CD4-positive, CD25-positive, alpha-beta regulatory T cell (primary cell): ENCODE measurements around the gene LRFN3. TPM values are rescaled to one million over a fixed set of nuclear protein-coding genes. Genes with fewer than 3 reads are reported as not detected.
"Not testable (repeated sequence)": the region's sequence is repeated elsewhere in the genome, so short reads cannot be mapped to it uniquely, and the experiment has no call there.

ENCODE experiments used
- ATAC-seq, 2 donors: fragments of 150-1000 bp; cut with Tn5 transposase; one replicate each; pipeline ENCODE4 v1.10.0; 2021; ENCODE audit warnings: low read depth in 2 of 2, moderate number of reproducible peaks in 2 of 2, moderate library complexity in 1 of 2
- DNase-seq, 3 donors: peaks; one replicate each; pipeline versions ENCODE4 v3.0.0 to v3.0.0-alpha.2; 2012 to 2022; ENCODE audit warnings: mixed read lengths in 1 of 3
- H3K27ac ChIP-seq: one replicate; pipeline ENCODE4 v1.7.0; 2013; ENCODE audit warnings: mild to moderate bottlenecking, low read length; ENCODE audit not compliant: insufficient read depth, poor library complexity, severe bottlenecking
- H3K27me3 ChIP-seq: one replicate; pipeline ENCODE4 v1.7.0; 2013; ENCODE audit warnings: low read length; ENCODE audit not compliant: control insufficient read depth, insufficient read depth
- H3K36me3 ChIP-seq: one replicate; pipeline ENCODE4 v1.7.0; 2013; ENCODE audit warnings: mild to moderate bottlenecking, low read length, moderate library complexity; ENCODE audit not compliant: control insufficient read depth, insufficient read depth
- H3K4me1 ChIP-seq: 2 replicates; pipeline ENCODE4 v1.7.0; 2013; ENCODE audit warnings: mild to moderate bottlenecking, low read length; ENCODE audit not compliant: insufficient read depth, control insufficient read depth, poor library complexity, severe bottlenecking
- H3K4me3 ChIP-seq: one replicate; pipeline ENCODE4 v1.7.0; 2013; ENCODE audit warnings: low read depth, mild to moderate bottlenecking, low read length, moderate library complexity
- H3K9me3 ChIP-seq, 2 experiments: 1 replicate in 1 of 2; 2 replicates in 1 of 2; pipeline ENCODE4 v1.7.0; 2013; ENCODE audit warnings: low read length in 2 of 2, mild to moderate bottlenecking in 1 of 2, moderate library complexity in 1 of 2; ENCODE audit not compliant: control insufficient read depth in 2 of 2
- H3K27ac Mint-ChIP-seq, 3 donors: one replicate each; pipeline ENCODE4 v1.8.0; 2020 to 2022; ENCODE audit warnings: mild to moderate bottlenecking in 3 of 3, mixed read lengths in 3 of 3, moderate library complexity in 2 of 3
- H3K27me3 Mint-ChIP-seq: one replicate; pipeline ENCODE4 v1.8.0; 2022; ENCODE audit warnings: mild to moderate bottlenecking, mixed read lengths
- H3K36me3 Mint-ChIP-seq: one replicate; pipeline ENCODE4 v1.8.0; 2020; ENCODE audit warnings: mixed read lengths
- H3K4me1 Mint-ChIP-seq, 4 donors: one replicate each; pipeline ENCODE4 v1.8.0; 2020 to 2022; ENCODE audit warnings: mixed read lengths in 4 of 4, mild to moderate bottlenecking in 1 of 4
- H3K4me3 Mint-ChIP-seq, 4 donors: one replicate each; pipeline ENCODE4 v1.8.0; 2020 to 2022; ENCODE audit warnings: mild to moderate bottlenecking in 4 of 4, mixed read lengths in 4 of 4, moderate library complexity in 3 of 4
- H3K9me3 Mint-ChIP-seq, 7 donors: one replicate each; pipeline ENCODE4 v1.8.0; 2020 to 2022; ENCODE audit warnings: mixed read lengths in 7 of 7, mild to moderate bottlenecking in 3 of 7, moderate library complexity in 2 of 7
- polyA plus RNA-seq, 4 donors: library from polyadenylated mRNA; unstranded; fragments of 300-500 nt; fragmentation: Illumina TruSeq; gene quantifications; one replicate each; pipeline ENCODE4 v1.2.3, GENCODE V29; 2021
- total RNA-seq: library from RNA; stranded (reverse); gene quantifications from one replicate; pipeline ENCODE4 v1.2.3, GENCODE V29; 2022

Gene LRFN3
- total and polyA plus RNA-seq, 5 donors from 2014 or later, result 0.63 to 7.7 (median 0.94) TPM

- Histone ChIP-seq H3K4me3 (no peak within 1 kb of the TSS), H3K9me3 (no peaks in the 10 kb centered on the region), H3K27ac (no peak within 1 kb of the TSS), H3K27me3 (no peaks in the 10 kb centered on the region), H3K36me3 (no peaks in the 10 kb centered on the region), H3K4me1 (peaks cover 18% of the 10 kb centered on the region)
- Mint-ChIP-seq H3K27ac (peak within 1 kb of the TSS in 1 of 3 donors; percentile 78), H3K9me3 (no peaks in the 10 kb centered on the region), H3K36me3 (no peaks in the 10 kb centered on the region), H3K27me3 (peaks cover 4% of the 10 kb centered on the region), H3K4me3 (peak within 1 kb of the TSS in 2 of 4 donors; percentile 11 to 90), H3K4me1 (peaks cover 0 to 34% (median 19%) of the 10 kb centered on the region in 4 donors)
- DNase-seq (no peak), ATAC-seq (no peak)
Measured at GRCh38 chr19:35908010-35908441, 28.1 kb upstream of the LRFN3 start, which contains the start of gene TYROBP. Gene TYROBP, minus strand, starts transcription at chr19:35908295. Its CDS starts 67 bp downstream, at chr19:35908228.

- peak; percentile 49 to 54 for ATAC-seq
- Histone ChIP-seq H3K4me3 (no peak overlapping the region), H3K27ac (no peak overlapping the region), H3K36me3 (no peaks in the 10 kb centered on the region), H3K27me3 (no peaks in the 10 kb centered on the region), H3K9me3 (no peaks in the 10 kb centered on the region), H3K4me1 (peaks cover 7% of the 10 kb centered on the region)
- peaks cover 0 to 28% (median 12%) of the 10 kb centered on the region in 4 donors for H3K4me1 Mint-ChIP-seq
- no peaks in the 10 kb centered on the region for H3K27me3 Mint-ChIP-seq
- DNase-seq, result no peak
- H3K4me3 Mint-ChIP-seq, result peak overlapping the region in 1 of 4 donors; percentile 11
- H3K27ac Mint-ChIP-seq, result peak overlapping the region in 1 of 3 donors; percentile 59
- no peaks in the 10 kb centered on the region for H3K9me3 Mint-ChIP-seq
- H3K36me3 Mint-ChIP-seq, result no peaks in the 10 kb centered on the region
Measured at GRCh38 chr19:35908973-35909683, 27.0 kb upstream of the LRFN3 start.

GRCh38 chr19:35909684-35910035 is 26.5 kb upstream of the LRFN3 start:
- no peaks in the 10 kb centered on the region for H3K27me3 Mint-ChIP-seq
- no peaks in the 10 kb centered on the region for H3K27me3 ChIP-seq
- H3K4me1 Mint-ChIP-seq, result peaks cover 0 to 22% (median 7%) of the 10 kb centered on the region in 4 donors
- H3K27ac Mint-ChIP-seq, result no peak overlapping the region
- peaks cover 2% of the 10 kb centered on the region for H3K4me1 ChIP-seq
- no peaks in the 10 kb centered on the region for H3K36me3 Mint-ChIP-seq
- no peaks in the 10 kb centered on the region for H3K36me3 ChIP-seq
- ATAC-seq (no peak), DNase-seq (no peak)
- H3K27ac ChIP-seq, result no peak overlapping the region
- H3K9me3 Mint-ChIP-seq, result no peaks in the 10 kb centered on the region
- H3K9me3 ChIP-seq, result no peaks in the 10 kb centered on the region
- no peak overlapping the region for H3K4me3 Mint-ChIP-seq
- H3K4me3 ChIP-seq, result no peak overlapping the region

GRCh38 chr19:35910355-35910754 is 25.8 kb upstream of the LRFN3 start:
- H3K27me3 Mint-ChIP-seq, H3K4me1 ChIP-seq, H3K27me3 ChIP-seq, DNase-seq, ATAC-seq, H3K27ac ChIP-seq, H3K4me3 ChIP-seq, H3K4me3 Mint-ChIP-seq, H3K27ac Mint-ChIP-seq, H3K36me3 ChIP-seq, H3K9me3 ChIP-seq, H3K9me3 Mint-ChIP-seq, H3K36me3 Mint-ChIP-seq: not testable (repeated sequence)
- peaks cover 0 to 16% (median 2%) of the 10 kb centered on the region in 4 donors for H3K4me1 Mint-ChIP-seq

GRCh38 chr19:35911173-35911572 is 25.0 kb upstream of the LRFN3 start:
- no peaks in the 10 kb centered on the region for H3K27me3 Mint-ChIP-seq
- no peak overlapping the region for H3K27ac Mint-ChIP-seq
- no peaks in the 10 kb centered on the region for H3K36me3 Mint-ChIP-seq
- Histone ChIP-seq H3K27me3 (no peaks in the 10 kb centered on the region), H3K4me3 (no peak overlapping the region), H3K9me3 (no peaks in the 10 kb centered on the region), H3K27ac (no peak overlapping the region), H3K4me1 (no peaks in the 10 kb centered on the region), H3K36me3 (no peaks in the 10 kb centered on the region)
- ATAC-seq (no peak), DNase-seq (no peak)
- H3K4me1 Mint-ChIP-seq, result peaks cover 0 to 16% (median 2%) of the 10 kb centered on the region in 4 donors
- no peak overlapping the region for H3K4me3 Mint-ChIP-seq
- no peaks in the 10 kb centered on the region for H3K9me3 Mint-ChIP-seq

- Histone ChIP-seq H3K4me1 (no peaks in the 10 kb centered on the region), H3K9me3 (no peaks in the 10 kb centered on the region), H3K27ac (no peak overlapping the region), H3K4me3 (no peak overlapping the region), H3K27me3 (no peaks in the 10 kb centered on the region), H3K36me3 (no peaks in the 10 kb centered on the region)
- Mint-ChIP-seq H3K27me3 (no peaks in the 10 kb centered on the region), H3K36me3 (no peaks in the 10 kb centered on the region), H3K4me1 (peaks cover 0 to 16% (median under 1%) of the 10 kb centered on the region in 4 donors), H3K4me3 (no peak overlapping the region), H3K27ac (peak overlapping the region in 1 of 3 donors; percentile 20), H3K9me3 (no peaks in the 10 kb centered on the region)
- DNase-seq, result no peak
- no peak for ATAC-seq
Measured at GRCh38 chr19:35911790-35912189, 24.4 kb upstream of the LRFN3 start.

GRCh38 chr19:35913589-35913988 is 22.6 kb upstream of the LRFN3 start:
- Mint-ChIP-seq H3K36me3 (no peaks in the 10 kb centered on the region), H3K9me3 (no peaks in the 10 kb centered on the region), H3K4me3 (no peak overlapping the region), H3K27me3 (no peaks in the 10 kb centered on the region), H3K27ac (no peak overlapping the region), H3K4me1 (peaks cover 0 to 14% (median 0%) of the 10 kb centered on the region in 4 donors)
- DNase-seq, result no peak
- Histone ChIP-seq H3K9me3 (no peaks in the 10 kb centered on the region), H3K4me1 (no peaks in the 10 kb centered on the region), H3K27ac (no peak overlapping the region), H3K27me3 (no peaks in the 10 kb centered on the region), H3K4me3 (no peak overlapping the region), H3K36me3 (no peaks in the 10 kb centered on the region)
- no peak for ATAC-seq

GRCh38 chr19:35915443-35915842 is 20.7 kb upstream of the LRFN3 start:
- Histone ChIP-seq H3K27ac (no peak overlapping the region), H3K4me3 (no peak overlapping the region), H3K9me3 (no peaks in the 10 kb centered on the region), H3K36me3 (no peaks in the 10 kb centered on the region), H3K27me3 (no peaks in the 10 kb centered on the region), H3K4me1 (no peaks in the 10 kb centered on the region)
- no peaks in the 10 kb centered on the region for H3K27me3 Mint-ChIP-seq
- H3K4me1 Mint-ChIP-seq, result peaks cover 0 to 9% (median 0%) of the 10 kb centered on the region in 4 donors
- DNase-seq (no peak), ATAC-seq (no peak)
- H3K36me3 Mint-ChIP-seq, result no peaks in the 10 kb centered on the region
- H3K4me3 Mint-ChIP-seq, result no peak overlapping the region
- no peak overlapping the region for H3K27ac Mint-ChIP-seq
- no peaks in the 10 kb centered on the region for H3K9me3 Mint-ChIP-seq
